ENCODE results near the gene RAD51.

DNA sequence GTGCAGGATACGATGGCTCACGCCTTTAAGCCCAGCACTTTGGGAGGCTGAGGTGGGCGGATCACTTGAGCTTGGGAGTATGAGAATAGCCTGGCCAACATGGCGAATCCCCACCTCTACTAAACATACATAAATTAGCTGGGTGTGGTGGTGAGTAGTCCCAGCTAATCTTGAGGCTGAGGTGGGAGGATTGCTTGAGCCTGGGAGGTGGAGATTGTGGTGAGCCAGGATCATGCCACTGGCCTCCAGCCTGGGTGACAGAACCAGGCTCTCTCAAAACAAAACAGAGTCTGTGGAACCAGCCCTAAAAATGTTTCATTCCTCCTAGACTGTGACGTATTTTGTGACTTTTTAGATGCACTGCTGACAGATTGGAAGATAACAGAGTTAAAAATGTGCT, 34.3 kb upstream of the RAD51 start:
- TF ChIP-seq RAD21 (IDR thresholded peaks at IDR 0.05; ENCODE audit: low read depth) (no peak), EZH2 (IDR thresholded peaks at IDR 0.05) (no peak), CTCF (IDR thresholded peaks at IDR 0.05 in 2 of 3, conservative IDR thresholded peaks at IDR 0.05 in 1 of 3; ENCODE audit: borderline replicate concordance in 1 of 3, insufficient read depth in 1 of 3, low read depth in 2 of 3, low read length in 2 of 3) (no peak), ELF1 (IDR thresholded peaks at IDR 0.05; ENCODE audit: borderline replicate concordance, low read depth) (no peak), POLR2A (IDR thresholded peaks at IDR 0.05; ENCODE audit: borderline replicate concordance, extremely low read depth, insufficient read depth, insufficient read length) (no peak), POLR2AphosphoS5 (IDR thresholded peaks at IDR 0.05; ENCODE audit: low read depth, low read length) (no peak), MAX (IDR thresholded peaks at IDR 0.05) (no peak), YY1 (IDR thresholded peaks at IDR 0.05; ENCODE audit: extremely low read depth, insufficient replicate concordance, low read depth, low read length) (no peak), TCF7L2 (IDR thresholded peaks at IDR 0.05; ENCODE audit: borderline replicate concordance, extremely low read depth, insufficient read depth, insufficient read length) (no peak), JUND (IDR thresholded peaks at IDR 0.05) (no peak), CEBPB (IDR thresholded peaks at IDR 0.05; ENCODE audit: low read depth) (no peak), EZH2phosphoT487 (IDR thresholded peaks at IDR 0.05; ENCODE audit: borderline replicate concordance) (no peak)

Data from HCT116 (cell line).